Stimulated activated CD8-positive, alpha-beta memory T cell treated with anti-CD3 and anti-CD28 coated beads, Interleukin-7, amount 100 ng/mL, for 4 hours (primary cell): ENCODE results near the gene KLF17.

Experiments
- DNase-seq, 2 donors: peaks; one replicate each; pipeline ENCODE4 v3.0.0-alpha.2; 2020; ENCODE audit warnings: low read depth in 2 of 2

KLF17 gene

GRCh38 chr1:44151808-44152207 is 33.2 kb downstream of the KLF17 start:
- DNase-seq, result no peak

GRCh38 chr1:44152692-44153091 is 34.1 kb downstream of the KLF17 start:
- DNase-seq, result no peak

GRCh38 chr1:44154049-44154448 is 35.4 kb downstream of the KLF17 start:
- no peak for DNase-seq

GRCh38 chr1:44157903-44158302 is 39.3 kb downstream of the KLF17 start:
- DNase-seq, result no peak

- DNase-seq, result no peak
Observed at GRCh38 chr1:44158871-44159270, 40.2 kb downstream of the KLF17 start.

- DNase-seq, result no peak
Observed at GRCh38 chr1:44161546-44161945, 42.9 kb downstream of the KLF17 start.

GRCh38 chr1:44168520-44169098 is 50.0 kb downstream of the KLF17 start:
- no peak for DNase-seq

- no peak for DNase-seq
Observed at GRCh38 chr1:44170281-44170823, 51.7 kb downstream of the KLF17 start.

GRCh38 chr1:44174630-44175029 is 56.0 kb downstream of the KLF17 start:
- DNase-seq, result no peak
